G401.6 (cell line): ENCODE data around the gene CTAGE4.
"Not testable (repeated sequence)": the region's sequence is repeated elsewhere in the genome, so short reads cannot be mapped to it uniquely, and the experiment has no call there.

Experiments used
- FAIRE-seq: peaks from 2 replicates; lab custom pipeline; 2012; peaks lifted over from hg19 to GRCh38; lab: Jason Lieb, UNC

Gene CTAGE4

DNA sequence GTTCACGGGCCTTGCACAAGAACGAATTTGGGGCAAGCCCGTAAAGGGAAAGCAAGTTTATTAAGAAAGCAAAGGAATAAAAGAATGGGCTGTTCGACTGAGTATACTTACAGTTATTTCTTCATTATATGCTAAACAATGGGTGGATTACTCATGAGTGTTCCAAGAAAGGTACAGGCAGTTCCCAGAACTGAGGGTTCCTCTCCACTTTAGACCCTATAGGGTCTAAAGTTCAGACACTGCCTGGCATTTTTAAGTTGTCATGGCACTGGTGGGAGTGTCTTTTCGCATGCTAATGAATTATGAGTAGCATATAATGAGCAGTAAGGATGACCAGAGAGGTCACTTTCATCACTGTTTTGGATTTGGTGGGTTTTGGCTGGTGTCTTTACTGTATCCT, 22.0 kb downstream of the CTAGE4 start:
- FAIRE-seq, result not testable (repeated sequence)

DNA sequence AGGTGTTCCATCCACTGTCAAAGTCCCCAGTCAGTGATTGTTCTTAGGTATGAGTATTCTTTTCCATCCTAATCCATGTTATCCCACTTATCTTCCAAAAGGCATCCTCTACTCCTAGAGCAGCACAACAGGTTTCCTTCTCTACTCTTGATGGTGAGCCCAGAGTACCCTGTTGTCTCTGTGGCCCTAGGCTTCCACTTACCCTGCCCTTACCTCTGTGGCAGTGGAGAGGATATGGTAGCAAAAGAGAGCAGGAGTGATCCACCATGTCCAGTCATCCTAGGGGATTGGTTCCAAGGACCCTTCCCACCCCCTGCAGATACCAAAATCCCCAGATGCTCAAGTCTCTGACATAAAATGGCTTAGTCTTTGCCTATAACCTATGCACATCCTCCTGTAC, 33.9 kb downstream of the CTAGE4 start:
- not testable (repeated sequence) for FAIRE-seq

DNA sequence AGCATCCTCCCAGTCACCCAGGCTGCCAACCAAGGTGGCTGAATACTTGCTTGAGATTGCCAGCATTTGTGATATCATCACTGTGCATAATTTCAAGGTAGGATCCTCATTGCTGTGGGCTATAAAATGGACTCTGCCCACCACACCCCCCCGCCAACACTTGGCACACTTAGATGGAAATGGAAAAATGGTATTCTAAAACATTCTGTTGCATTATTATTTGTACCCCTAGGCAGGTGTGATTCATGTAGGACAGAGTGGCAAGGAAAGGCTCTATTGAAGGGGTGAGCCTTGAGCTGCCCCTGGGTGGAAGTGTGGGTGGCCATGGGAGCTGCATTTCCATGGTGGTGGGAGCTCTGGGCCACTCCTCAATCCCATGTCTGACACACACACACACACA, 35.3 kb downstream of the CTAGE4 start:
- FAIRE-seq, result not testable (repeated sequence)

- not testable (repeated sequence) for FAIRE-seq
These were observed 35.9 kb downstream of the CTAGE4 start for GRCh38 chr7:144219149-144219548.

DNA sequence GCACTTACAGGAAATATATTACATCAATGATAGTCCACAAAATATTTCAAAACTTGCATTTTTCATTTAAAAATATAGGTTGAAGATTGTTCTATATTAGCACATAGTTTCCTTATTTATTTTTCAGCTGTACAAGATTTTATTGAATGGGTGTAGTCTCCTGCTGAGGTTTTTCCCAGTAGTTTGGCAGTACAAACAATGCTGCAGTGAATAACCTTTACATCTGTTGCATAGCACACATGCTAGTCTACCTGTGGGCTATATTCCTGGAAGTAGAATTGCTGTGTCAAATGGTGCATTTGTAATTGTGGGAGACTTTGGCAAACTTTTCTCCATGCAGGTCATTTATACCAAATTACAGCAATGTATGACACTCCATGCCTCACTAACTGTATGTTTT, 37.3 kb downstream of the CTAGE4 start:
- FAIRE-seq, result not testable (repeated sequence)

DNA sequence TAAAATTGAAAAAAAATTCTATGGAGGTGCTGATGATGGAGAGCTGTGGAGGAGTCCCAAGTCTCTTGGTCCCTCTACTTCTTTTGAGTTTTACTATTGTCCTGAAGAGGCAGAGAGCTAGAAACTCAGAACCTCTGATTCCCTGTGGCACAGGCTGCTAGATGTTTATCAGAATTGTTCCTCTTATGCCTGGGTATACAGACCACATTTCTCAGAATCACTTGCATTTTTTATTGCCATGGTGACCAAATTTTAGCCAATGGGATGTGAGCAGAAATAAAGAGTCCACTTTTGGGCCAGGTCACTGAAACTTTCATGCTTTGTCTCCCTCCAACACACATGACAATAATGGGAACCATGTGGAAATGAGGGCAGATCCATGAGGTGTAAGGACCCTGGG, 40.4 kb downstream of the CTAGE4 start:
- not testable (repeated sequence) for FAIRE-seq

DNA sequence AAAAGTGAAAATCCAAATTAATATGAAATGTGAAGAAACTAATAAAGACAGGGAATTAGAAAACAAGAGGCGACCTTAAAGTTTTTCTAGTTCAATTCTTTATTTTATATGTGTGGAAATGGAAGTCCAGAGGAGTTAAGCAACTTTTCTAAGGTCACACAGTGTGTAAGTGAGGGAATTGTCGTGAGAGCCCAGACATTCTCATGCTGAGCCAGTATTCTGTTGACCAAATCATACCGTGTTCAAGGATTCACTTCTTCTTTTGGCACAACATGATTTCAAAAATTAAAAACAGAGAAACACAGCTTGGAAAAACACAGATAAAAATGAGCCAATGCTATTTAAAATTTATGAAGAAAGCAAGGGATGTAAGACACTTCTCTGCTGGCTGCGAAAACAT, 43.6 kb downstream of the CTAGE4 start:
- FAIRE-seq, result not testable (repeated sequence)

GRCh38 chr7:144228810-144229209, 45.5 kb downstream of the CTAGE4 start:
- not testable (repeated sequence) for FAIRE-seq

DNA sequence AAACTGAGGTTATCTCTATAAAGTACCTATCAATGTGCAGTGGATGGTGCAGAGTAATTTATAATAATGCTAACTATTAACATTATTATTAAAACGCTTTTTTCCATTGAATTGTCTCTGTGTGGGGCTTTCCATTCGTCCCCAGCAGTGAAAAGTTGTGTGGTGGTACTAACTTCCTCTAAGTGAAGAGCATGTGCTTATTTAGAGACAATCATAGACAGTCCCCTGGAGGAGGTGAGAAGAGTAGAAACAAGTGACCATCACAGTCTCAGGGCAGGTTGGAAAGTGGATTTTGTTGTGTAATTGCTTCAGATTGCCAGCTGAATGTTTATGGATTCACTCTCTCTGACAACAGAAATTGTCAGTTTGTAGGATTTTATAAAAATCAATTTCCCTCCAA, 47.8 kb downstream of the CTAGE4 start:
- FAIRE-seq, result not testable (repeated sequence)

- not testable (repeated sequence) for FAIRE-seq
These were observed 49.8 kb downstream of the CTAGE4 start for GRCh38 chr7:144233039-144233438.
